Naive B cell (primary cell): ENCODE results near the gene TMEM80. TPM values are rescaled to one million over a fixed set of nuclear protein-coding genes. Genes with fewer than 3 reads are reported as not detected.
"Not testable (repeated sequence)": the region's sequence is repeated elsewhere in the genome, so short reads cannot be mapped to it uniquely, and the experiment has no call there.

Experiments
- ATAC-seq, 2 donors: fragments of 150-1000 bp; cut with Tn5 transposase; 2 replicates each; pipeline ENCODE4 v1.10.0; 2021; ENCODE audit warnings: low read depth in 2 of 2, mild to moderate bottlenecking in 2 of 2, moderate library complexity in 2 of 2
- DNase-seq: peaks from one replicate; pipeline ENCODE4 v3.0.0; 2022
- H3K27ac Mint-ChIP-seq, 6 donors: one replicate each; pipeline ENCODE4 v1.8.0; 2020 to 2022; ENCODE audit warnings: mild to moderate bottlenecking in 6 of 6, mixed read lengths in 6 of 6, moderate library complexity in 5 of 6, inconsistent platforms in 2 of 6
- H3K27me3 Mint-ChIP-seq, 3 donors: one replicate each; pipeline ENCODE4 v1.8.0; 2021 to 2022; ENCODE audit warnings: mixed read lengths in 3 of 3, mild to moderate bottlenecking in 1 of 3
- H3K36me3 Mint-ChIP-seq, 2 donors: one replicate each; pipeline ENCODE4 v1.8.0; 2020 to 2022; ENCODE audit warnings: mixed read lengths in 2 of 2, inconsistent platforms in 1 of 2, mild to moderate bottlenecking in 1 of 2
- H3K4me1 Mint-ChIP-seq, 3 donors: one replicate each; pipeline ENCODE4 v1.8.0; 2020 to 2022; ENCODE audit warnings: mixed read lengths in 3 of 3, inconsistent platforms in 1 of 3, mild to moderate bottlenecking in 1 of 3, moderate library complexity in 1 of 3
- H3K4me3 Mint-ChIP-seq, 8 donors: one replicate each; pipeline ENCODE4 v1.8.0; 2020 to 2022; ENCODE audit warnings: mild to moderate bottlenecking in 8 of 8, mixed read lengths in 8 of 8, moderate library complexity in 8 of 8, inconsistent platforms in 2 of 8
- H3K9me3 Mint-ChIP-seq, 7 donors: one replicate each; pipeline ENCODE4 v1.8.0; 2020 to 2022; ENCODE audit warnings: mixed read lengths in 7 of 7, mild to moderate bottlenecking in 5 of 7, inconsistent platforms in 2 of 7, moderate library complexity in 1 of 7
- polyA plus RNA-seq, 6 donors: library from polyadenylated mRNA; unstranded; fragments of 300-500 nt; fragmentation: Illumina TruSeq; gene quantifications; one replicate each; pipeline ENCODE4 v1.2.3, GENCODE V29; 2021; ENCODE audit warnings: low read depth in 6 of 6

Gene TMEM80
- polyA plus RNA-seq, 6 donors from 2014 or later: 31.5 to 41.0 (median 36.6) TPM

DNA sequence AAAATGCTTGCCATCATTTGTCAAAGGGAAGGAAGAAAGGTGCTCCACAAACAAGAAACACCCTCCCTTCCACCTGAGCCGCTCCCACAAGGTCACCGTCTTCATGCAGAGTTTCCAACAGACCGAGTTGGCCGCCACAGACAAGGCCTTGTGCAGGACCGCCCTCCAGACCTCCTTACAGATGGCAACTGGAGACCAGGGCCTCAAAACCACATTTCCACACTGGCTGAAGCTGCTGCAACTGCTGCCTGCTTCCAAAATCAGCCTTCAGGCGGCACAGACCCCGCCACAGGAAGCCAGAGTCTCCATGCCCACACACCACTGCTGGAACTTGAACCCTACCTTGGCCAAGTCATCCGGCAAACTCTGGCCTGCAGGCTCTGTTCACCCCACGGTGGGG is 6.9 kb upstream of the TMEM80 start:
- H3K9me3 Mint-ChIP-seq: peaks cover 0 to 2% (median 0%) of the 10 kb centered on the region in 7 donors
- DNase-seq (no peak), ATAC-seq (no peak)
- H3K36me3 Mint-ChIP-seq: peaks cover 15 to 17% of the 10 kb centered on the region in 2 donors
- no peak overlapping the region for H3K27ac Mint-ChIP-seq
- peaks cover 18 to 22% (median 22%) of the 10 kb centered on the region in 3 donors for H3K4me1 Mint-ChIP-seq
- no peaks in the 10 kb centered on the region for H3K27me3 Mint-ChIP-seq
- H3K4me3 Mint-ChIP-seq: no peak overlapping the region

DNA sequence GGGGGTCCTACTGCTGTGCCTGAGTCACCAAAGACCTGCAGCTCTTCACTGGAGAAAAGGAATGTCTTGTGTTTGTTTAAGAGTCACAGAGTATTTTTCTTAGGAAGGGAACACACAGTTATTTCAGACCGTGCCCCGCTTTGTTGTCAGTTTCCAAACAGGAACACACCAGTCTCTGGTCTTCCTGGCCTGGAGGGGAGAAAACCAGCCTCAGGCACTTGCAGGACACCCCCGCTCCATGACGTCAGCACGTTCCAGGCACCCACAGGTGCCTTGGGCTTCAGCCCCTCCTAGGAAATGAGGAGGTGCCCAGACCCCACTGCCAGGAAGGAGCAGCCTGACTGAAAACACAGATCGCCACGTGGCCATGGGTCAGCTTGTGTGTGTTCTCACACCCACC is 6.0 kb upstream of the TMEM80 start:
- H3K4me3 Mint-ChIP-seq: no peak overlapping the region
- H3K36me3 Mint-ChIP-seq: peaks cover 8 to 12% of the 10 kb centered on the region in 2 donors
- H3K9me3 Mint-ChIP-seq: peaks cover 0 to 2% (median 0%) of the 10 kb centered on the region in 7 donors
- ATAC-seq (no peak), DNase-seq (no peak)
- H3K27me3 Mint-ChIP-seq: no peaks in the 10 kb centered on the region
- no peak overlapping the region for H3K27ac Mint-ChIP-seq
- H3K4me1 Mint-ChIP-seq: peaks cover 19 to 27% (median 25%) of the 10 kb centered on the region in 3 donors

- DNase-seq: not testable (repeated sequence)
Observed at GRCh38 chr11:690244-690643, 5.4 kb upstream of the TMEM80 start.

GRCh38 chr11:690738-691633 is 4.6 kb upstream of the TMEM80 start:
- peak overlapping the region in 2 of 8 donors; percentile 29 to 82 for H3K4me3 Mint-ChIP-seq
- ATAC-seq (no peak), DNase-seq (no peak)
- peaks cover 0 to 2% (median 0%) of the 10 kb centered on the region in 7 donors for H3K9me3 Mint-ChIP-seq
- peak overlapping the region in 1 of 6 donors; percentile 54 for H3K27ac Mint-ChIP-seq
- H3K27me3 Mint-ChIP-seq: no peaks in the 10 kb centered on the region
- H3K4me1 Mint-ChIP-seq: peaks cover 19 to 27% (median 25%) of the 10 kb centered on the region in 3 donors
- H3K36me3 Mint-ChIP-seq: peaks cover 7 to 12% of the 10 kb centered on the region in 2 donors

More at GRCh38 chr11:690244-690643, 5.4 kb upstream of the TMEM80 start:
- ATAC-seq, H3K27ac Mint-ChIP-seq, H3K27me3 Mint-ChIP-seq, H3K9me3 Mint-ChIP-seq: not testable (repeated sequence)
- Mint-ChIP-seq H3K4me3 (peak overlapping the region in 1 of 8 donors; percentile 65), H3K36me3 (peaks cover 7 to 12% of the 10 kb centered on the region in 2 donors), H3K4me1 (peaks cover 19 to 27% (median 25%) of the 10 kb centered on the region in 3 donors)

GRCh38 chr11:691710-692590 is 3.7 kb upstream of the TMEM80 start:
- Mint-ChIP-seq H3K27me3 (no peaks in the 10 kb centered on the region), H3K36me3 (peaks cover 5 to 8% of the 10 kb centered on the region in 2 donors), H3K4me1 (peaks cover 26 to 28% (median 27%) of the 10 kb centered on the region in 3 donors), H3K4me3 (peak overlapping the region in 2 of 8 donors; percentile 78 to 82), H3K9me3 (peaks cover 0 to 2% (median 0%) of the 10 kb centered on the region in 7 donors), H3K27ac (peak overlapping the region in 2 of 6 donors; percentile 56 to 57)
- ATAC-seq: no peak
- no peak for DNase-seq

- Mint-ChIP-seq H3K27me3 (no peaks in the 10 kb centered on the region), H3K9me3 (no peaks in the 10 kb centered on the region), H3K27ac (peak overlapping the region in 4 of 6 donors; percentile 36 to 94 (median 92)), H3K36me3 (no peaks in the 10 kb centered on the region), H3K4me1 (peaks cover 30 to 38% (median 37%) of the 10 kb centered on the region in 3 donors), H3K4me3 (peak overlapping the region; percentile 82 to 95 (median 90))
- ATAC-seq (no peak), DNase-seq (peak; percentile 76)
Observed at GRCh38 chr11:692824-693414, 2.7 kb upstream of the TMEM80 start.

DNA sequence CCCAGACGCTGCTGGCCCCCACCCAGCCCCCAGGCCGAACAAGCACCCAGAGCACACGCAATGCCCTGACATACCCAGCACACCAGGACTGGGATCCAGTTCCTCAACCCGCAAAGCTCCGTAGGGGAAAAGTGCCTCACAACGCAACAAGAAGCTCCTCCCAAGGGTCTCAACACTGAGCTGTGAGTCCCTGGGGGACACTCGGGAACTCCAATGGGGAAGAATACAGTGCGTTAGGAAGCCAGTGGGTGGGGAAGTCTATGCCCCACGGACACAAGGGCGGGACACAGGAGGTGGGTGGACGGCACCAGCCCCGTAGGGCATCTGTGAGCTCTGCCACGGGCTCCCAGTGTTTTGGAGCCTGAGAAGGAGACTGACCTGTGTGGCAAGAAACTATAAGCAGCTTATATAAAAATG is 2.2 kb upstream of the TMEM80 start:
- peaks cover 30 to 41% (median 40%) of the 10 kb centered on the region in 3 donors for H3K4me1 Mint-ChIP-seq
- H3K27ac Mint-ChIP-seq: peak overlapping the region in 5 of 6 donors; percentile 79 to 95 (median 94)
- no peak for DNase-seq

DNA sequence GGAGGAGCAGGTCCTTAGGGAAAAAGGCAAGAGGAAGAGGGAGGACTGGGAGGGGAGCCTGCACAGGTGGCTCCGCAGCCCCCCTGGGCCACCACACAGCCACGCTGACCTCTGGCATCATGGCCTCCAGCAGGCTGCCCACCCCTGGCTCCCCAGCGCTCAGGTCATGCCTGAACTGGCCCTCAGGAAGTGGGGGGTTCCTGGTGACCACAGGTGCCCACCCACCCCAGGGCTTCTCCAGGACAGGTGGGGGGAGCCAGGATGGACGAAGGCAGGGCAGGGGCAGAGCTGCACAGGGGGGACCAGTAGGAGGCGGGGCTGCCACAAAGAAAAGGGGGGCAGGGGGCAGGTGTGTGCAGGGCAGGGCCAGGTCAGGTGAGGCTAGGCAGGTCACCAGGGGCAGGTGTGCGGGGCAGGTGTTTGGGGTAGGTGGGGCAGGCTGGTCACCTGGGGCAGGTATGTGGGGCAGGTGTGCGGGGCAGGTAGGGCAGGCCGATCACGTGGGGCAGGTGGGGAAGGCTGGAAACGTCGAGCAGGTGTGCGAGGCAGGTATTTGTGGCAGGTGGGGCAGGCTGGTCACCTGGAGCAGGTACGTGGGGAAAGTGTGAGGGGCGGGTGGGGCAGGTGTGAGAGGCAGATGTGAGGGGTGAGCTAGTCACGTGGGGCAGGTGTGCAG is 1.6 kb upstream of the TMEM80 start:
- H3K4me1 Mint-ChIP-seq: peaks cover 30 to 41% (median 40%) of the 10 kb centered on the region in 3 donors
- ATAC-seq: no peak
- no peak for DNase-seq

More for the DNA sequence above, 2.2 kb upstream of the TMEM80 start:
- H3K4me3 Mint-ChIP-seq: peak overlapping the region; percentile 82 to 95 (median 90)
- no peaks in the 10 kb centered on the region for H3K9me3 Mint-ChIP-seq
- no peak for ATAC-seq
- H3K27me3 Mint-ChIP-seq: no peaks in the 10 kb centered on the region
- H3K36me3 Mint-ChIP-seq: no peaks in the 10 kb centered on the region

GRCh38 chr11:694563-695287 is 891 bp upstream of the TMEM80 start, which contains the start of gene DEAF1:
TSS of gene DEAF1 (minus strand) at chr11:695222. CDS start at chr11:695047, 175 bp downstream.
- DNase-seq (peak; percentile 100), ATAC-seq (peak; percentile 72 to 74)
- Mint-ChIP-seq H3K4me1 (peaks cover 30 to 45% (median 40%) of the 10 kb centered on the region in 3 donors), H3K27ac (peak within 1 kb of the TSS; percentile 94 to 98 (median 96)), H3K36me3 (no peaks in the 10 kb centered on the region), H3K27me3 (no peaks in the 10 kb centered on the region), H3K9me3 (no peaks in the 10 kb centered on the region), H3K4me3 (peak within 1 kb of the TSS; percentile 91 to 98 (median 94))

More for the DNA sequence above, 1.6 kb upstream of the TMEM80 start:
- H3K27ac Mint-ChIP-seq: peak overlapping the region in 5 of 6 donors; percentile 79 to 95 (median 94)
- H3K36me3 Mint-ChIP-seq: no peaks in the 10 kb centered on the region
- H3K4me3 Mint-ChIP-seq: peak overlapping the region; percentile 82 to 95 (median 90)
- H3K9me3 Mint-ChIP-seq: no peaks in the 10 kb centered on the region
- H3K27me3 Mint-ChIP-seq: no peaks in the 10 kb centered on the region

DNA sequence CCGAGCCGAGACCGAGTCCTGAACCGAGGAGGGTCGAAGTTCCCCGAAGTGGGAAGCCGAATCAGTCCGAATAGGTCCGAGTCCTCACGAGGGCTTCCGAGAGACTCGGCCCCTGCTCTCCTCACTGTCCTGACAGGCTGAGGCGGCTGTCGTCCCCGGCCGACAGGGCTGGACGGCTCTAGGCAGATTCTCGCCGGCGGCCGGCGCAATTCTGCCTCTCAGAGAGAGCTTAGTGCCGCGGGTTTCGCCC is 403 bp upstream of the TMEM80 start:
- peaks cover 30 to 45% (median 40%) of the 10 kb centered on the region in 3 donors for H3K4me1 Mint-ChIP-seq
- DNase-seq: no peak
- ATAC-seq: no peak
- no peaks in the 10 kb centered on the region for H3K27me3 Mint-ChIP-seq
- H3K9me3 Mint-ChIP-seq: no peaks in the 10 kb centered on the region
- H3K36me3 Mint-ChIP-seq: no peaks in the 10 kb centered on the region
- H3K4me3 Mint-ChIP-seq: peak overlapping the region; percentile 89 to 98 (median 92)
- peak overlapping the region; percentile 84 to 98 (median 94) for H3K27ac Mint-ChIP-seq

- peak; percentile 68 for DNase-seq
- no peaks in the 10 kb centered on the region for H3K27me3 Mint-ChIP-seq
- H3K36me3 Mint-ChIP-seq: no peaks in the 10 kb centered on the region
- ATAC-seq: peak in 1 of 2 donors; percentile 4
- no peaks in the 10 kb centered on the region for H3K9me3 Mint-ChIP-seq
- H3K4me1 Mint-ChIP-seq: peaks cover 26 to 39% (median 32%) of the 10 kb centered on the region in 3 donors
- peak overlapping the region; percentile 94 to 98 (median 96) for H3K27ac Mint-ChIP-seq
- H3K4me3 Mint-ChIP-seq: peak overlapping the region; percentile 89 to 98 (median 92)
Observed at GRCh38 chr11:696955-697491, 1.4 kb downstream of the TMEM80 start.
